ENCODE results near the gene SLC7A6. TPM values are rescaled to one million over a fixed set of nuclear protein-coding genes. Genes with fewer than 3 reads are reported as not detected.
A peak's percentile ranks its signal among the peaks of the same experiment; 100 is the strongest.

SLC7A6 gene
- total and polyA plus RNA-seq, 2 of the 13 experiments (the other 11 are each of a cell fraction or from before 2014, with no cell fraction given), result 35.8 to 70.8 TPM

GRCh38 chr16:68264128-68265077 lies at the start of gene SLC7A6 (continued):
- TF ChIP-seq ZBTB10 (CRISPR knock-in tag; IDR thresholded peaks at IDR 0.05; ENCODE audit: borderline replicate concordance) (peak; percentile 96), ZNF761 (CRISPR knock-in tag; conservative IDR thresholded peaks at IDR 0.05) (peak; percentile 45; the same call in 1 of the 2 replicates), MBD4 (IDR thresholded peaks at IDR 0.05; ENCODE audit: borderline replicate concordance, low read length) (no peak), STAG1 (CRISPR knock-in tag; IDR thresholded peaks at IDR 0.05) (peak; percentile 59), CHD2 (IDR thresholded peaks at IDR 0.05; ENCODE audit: low read depth, low read length) (peak; percentile 68), ZNF703 (CRISPR knock-in tag; IDR thresholded peaks at IDR 0.05; ENCODE audit: borderline replicate concordance) (peak; percentile 80; the same call in 1 of the 2 replicates), ZFP82 (CRISPR knock-in tag; IDR thresholded peaks at IDR 0.05; ENCODE audit: borderline replicate concordance) (no peak), ZNF280B (CRISPR knock-in tag; IDR thresholded peaks at IDR 0.05; ENCODE audit: borderline replicate concordance) (peak; percentile 80; the same call in 1 of the 2 replicates), ZBTB39 (CRISPR knock-in tag; IDR thresholded peaks at IDR 0.05) (no peak; the same call in 1 of the 2 replicates), MXD1 (CRISPR knock-in tag; IDR thresholded peaks at IDR 0.05) (0 out of 2 replicates have a peak, but pooled peaks have one; percentile 89), SP140L (CRISPR knock-in tag; IDR thresholded peaks at IDR 0.05; ENCODE audit: borderline replicate concordance) (no peak), ZBTB33 (CRISPR knock-in tag; IDR thresholded peaks at IDR 0.05) (0 out of 2 replicates have a peak, but pooled peaks have one; percentile 27), ZNF362 (CRISPR knock-in tag; IDR thresholded peaks at IDR 0.05; ENCODE audit: borderline replicate concordance) (0 out of 2 replicates have a peak, but pooled peaks have one; percentile 23), KDM5B (CRISPR knock-in tag; IDR thresholded peaks at IDR 0.05; ENCODE audit: borderline replicate concordance) (peak; percentile 81)
